Measurements from ENCODE around the gene C9orf50.

Gene C9orf50

GRCh38 chr9:129641750-129642585, 21.1 kb upstream of the C9orf50 start, which contains the start of gene ASB6 (continued):
- TF ChIP-seq, protein P1, sequence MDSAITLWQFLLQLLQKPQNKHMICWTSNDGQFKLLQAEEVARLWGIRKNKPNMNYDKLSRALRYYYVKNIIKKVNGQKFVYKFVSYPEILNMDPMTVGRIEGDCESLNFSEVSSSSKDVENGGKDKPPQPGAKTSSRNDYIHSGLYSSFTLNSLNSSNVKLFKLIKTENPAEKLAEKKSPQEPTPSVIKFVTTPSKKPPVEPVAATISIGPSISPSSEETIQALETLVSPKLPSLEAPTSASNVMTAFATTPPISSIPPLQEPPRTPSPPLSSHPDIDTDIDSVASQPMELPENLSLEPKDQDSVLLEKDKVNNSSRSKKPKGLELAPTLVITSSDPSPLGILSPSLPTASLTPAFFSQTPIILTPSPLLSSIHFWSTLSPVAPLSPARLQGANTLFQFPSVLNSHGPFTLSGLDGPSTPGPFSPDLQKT (IDR thresholded peaks at IDR 0.05; ENCODE audit: borderline replicate concordance, low read depth, low read length): no peak; the same call in 1 of the 2 replicates
- no peak for TF ChIP-seq SCRT1 (tag by site-specific recombination; IDR thresholded peaks at IDR 0.05; ENCODE audit: borderline replicate concordance)
- TF ChIP-seq MZF1 (tag by site-specific recombination; IDR thresholded peaks at IDR 0.05; ENCODE audit: borderline replicate concordance): no peak
- no peak for TF ChIP-seq ZNF114 (tag by site-specific recombination; IDR thresholded peaks at IDR 0.05)
- peak; percentile 89 for TF ChIP-seq ZBTB7A (tag by site-specific recombination; IDR thresholded peaks at IDR 0.05; ENCODE audit: low read depth)
- peak; percentile 25; the same call in 1 of the 2 replicates for TF ChIP-seq ZIC2 (tag by site-specific recombination; IDR thresholded peaks at IDR 0.05)
- TF ChIP-seq GLIS1 (tag by site-specific recombination; IDR thresholded peaks at IDR 0.05): peak; percentile 65
- peak; percentile 66 for TF ChIP-seq KLF1 (tag by site-specific recombination; IDR thresholded peaks at IDR 0.05)
- peak; percentile 47; the same call in 1 of the 2 replicates for TF ChIP-seq ZNF449 (tag by site-specific recombination; IDR thresholded peaks at IDR 0.05)
- TF ChIP-seq ZNF501 (tag by site-specific recombination; IDR thresholded peaks at IDR 0.05): peak; percentile 79; the same call in 1 of the 2 replicates
- TF ChIP-seq ZNF558 (tag by site-specific recombination; IDR thresholded peaks at IDR 0.05): no peak
- no peak for TF ChIP-seq ZNF248 (tag by site-specific recombination; IDR thresholded peaks at IDR 0.05)
- TF ChIP-seq ZNF398 (tag by site-specific recombination; IDR thresholded peaks at IDR 0.05): no peak; the same call in none of the 2 replicates
- peak; percentile 79 for TF ChIP-seq ZNF76 (tag by site-specific recombination; IDR thresholded peaks at IDR 0.05; ENCODE audit: borderline replicate concordance, low read depth)
- TF ChIP-seq ZNF610 (tag by site-specific recombination; IDR thresholded peaks at IDR 0.05; ENCODE audit: borderline replicate concordance): 0 out of 2 replicates have a peak, but pooled peaks have one; percentile 39
- no peak for TF ChIP-seq GLI4 (tag by site-specific recombination; IDR thresholded peaks at IDR 0.05)
- TF ChIP-seq ZNF23 (tag by site-specific recombination; IDR thresholded peaks at IDR 0.05; ENCODE audit: borderline replicate concordance): no peak
- peak; percentile 90 for TF ChIP-seq PATZ1 (tag by site-specific recombination; IDR thresholded peaks at IDR 0.05)
- TF ChIP-seq, protein P2, sequence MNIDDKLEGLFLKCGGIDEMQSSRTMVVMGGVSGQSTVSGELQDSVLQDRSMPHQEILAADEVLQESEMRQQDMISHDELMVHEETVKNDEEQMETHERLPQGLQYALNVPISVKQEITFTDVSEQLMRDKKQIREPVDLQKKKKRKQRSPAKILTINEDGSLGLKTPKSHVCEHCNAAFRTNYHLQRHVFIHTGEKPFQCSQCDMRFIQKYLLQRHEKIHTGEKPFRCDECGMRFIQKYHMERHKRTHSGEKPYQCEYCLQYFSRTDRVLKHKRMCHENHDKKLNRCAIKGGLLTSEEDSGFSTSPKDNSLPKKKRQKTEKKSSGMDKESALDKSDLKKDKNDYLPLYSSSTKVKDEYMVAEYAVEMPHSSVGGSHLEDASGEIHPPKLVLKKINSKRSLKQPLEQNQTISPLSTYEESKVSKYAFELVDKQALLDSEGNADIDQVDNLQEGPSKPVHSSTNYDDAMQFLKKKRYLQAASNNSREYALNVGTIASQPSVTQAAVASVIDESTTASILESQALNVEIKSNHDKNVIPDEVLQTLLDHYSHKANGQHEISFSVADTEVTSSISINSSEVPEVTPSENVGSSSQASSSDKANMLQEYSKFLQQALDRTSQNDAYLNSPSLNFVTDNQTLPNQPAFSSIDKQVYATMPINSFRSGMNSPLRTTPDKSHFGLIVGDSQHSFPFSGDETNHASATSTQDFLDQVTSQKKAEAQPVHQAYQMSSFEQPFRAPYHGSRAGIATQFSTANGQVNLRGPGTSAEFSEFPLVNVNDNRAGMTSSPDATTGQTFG (tag by site-specific recombination; IDR thresholded peaks at IDR 0.05; ENCODE audit: borderline replicate concordance): no peak; the same call in 1 of the 2 replicates
- peak; percentile 95 for TF ChIP-seq ZNF692 (tag by site-specific recombination; IDR thresholded peaks at IDR 0.05)
- no peak for TF ChIP-seq AEBP2 (tag by site-specific recombination; IDR thresholded peaks at IDR 0.05; ENCODE audit: borderline replicate concordance)
- peak; percentile 91 for TF ChIP-seq ZSCAN30 (tag by site-specific recombination; IDR thresholded peaks at IDR 0.05)
- peak; percentile 100 for TF ChIP-seq CTCF (tag by site-specific recombination; IDR thresholded peaks at IDR 0.05)
- no peak for TF ChIP-seq ZNF184 (tag by site-specific recombination; IDR thresholded peaks at IDR 0.05)
